Stimulated activated CD4-positive, alpha-beta T cell treated with anti-CD3 and anti-CD28 coated beads, Interleukin-2, amount 100 ng/mL, for 4 hours (primary cell): ENCODE data around the gene TTLL1.
"Not testable (repeated sequence)": the region's sequence is repeated elsewhere in the genome, so short reads cannot be mapped to it uniquely, and the experiment has no call there.

Source experiments
- DNase-seq: peaks from one replicate; pipeline ENCODE4 v3.0.0-alpha.2; 2020; ENCODE audit warnings: low read depth

The TTLL1 gene

DNA sequence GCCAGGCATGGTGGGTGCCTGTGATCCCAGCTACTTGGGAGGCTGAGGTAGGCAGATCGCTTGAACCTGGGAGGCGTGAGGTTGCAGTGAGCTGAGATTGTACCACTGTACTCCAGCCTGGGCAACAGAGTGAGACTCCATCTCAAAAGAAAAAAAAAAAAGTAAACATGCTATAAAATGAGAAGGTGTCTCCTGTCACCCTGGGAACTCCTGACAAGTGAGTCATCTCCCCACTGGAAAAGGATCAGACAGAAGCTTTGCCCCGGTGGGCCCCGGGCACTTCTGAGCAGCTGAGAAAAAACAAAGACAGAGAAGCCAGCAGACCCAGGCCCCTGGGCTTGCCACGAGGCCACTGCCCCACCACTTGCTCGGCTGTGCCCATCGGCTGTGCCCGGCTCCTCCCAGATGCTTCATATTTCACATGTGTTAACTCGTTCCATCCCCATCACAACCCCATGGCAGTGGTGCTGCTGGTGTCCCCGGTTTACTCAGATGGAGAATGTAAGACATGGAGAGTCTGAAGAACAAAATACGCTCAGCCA lies 22.3 kb downstream of the TTLL1 start:
- no peak for DNase-seq

DNA sequence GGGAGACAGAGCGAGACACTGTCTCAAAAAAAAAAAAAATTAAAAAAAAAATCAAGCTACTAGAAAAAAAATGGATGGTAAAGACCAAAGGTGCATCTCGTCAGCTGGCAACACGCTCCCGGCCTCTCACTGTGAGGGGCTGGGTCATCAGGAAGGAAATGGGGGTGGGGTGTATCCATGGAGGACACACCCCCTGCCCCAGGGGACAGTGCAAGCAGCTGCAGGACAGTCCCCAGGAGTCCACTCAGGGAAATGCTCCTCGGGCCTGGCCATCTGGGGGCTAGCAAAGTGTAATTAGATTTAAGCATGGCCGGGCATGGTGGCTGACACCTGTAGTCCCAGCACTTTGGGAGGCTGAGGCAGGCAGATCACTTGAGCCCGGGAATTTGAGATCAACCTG lies 23.1 kb downstream of the TTLL1 start:
- DNase-seq: no peak

DNA sequence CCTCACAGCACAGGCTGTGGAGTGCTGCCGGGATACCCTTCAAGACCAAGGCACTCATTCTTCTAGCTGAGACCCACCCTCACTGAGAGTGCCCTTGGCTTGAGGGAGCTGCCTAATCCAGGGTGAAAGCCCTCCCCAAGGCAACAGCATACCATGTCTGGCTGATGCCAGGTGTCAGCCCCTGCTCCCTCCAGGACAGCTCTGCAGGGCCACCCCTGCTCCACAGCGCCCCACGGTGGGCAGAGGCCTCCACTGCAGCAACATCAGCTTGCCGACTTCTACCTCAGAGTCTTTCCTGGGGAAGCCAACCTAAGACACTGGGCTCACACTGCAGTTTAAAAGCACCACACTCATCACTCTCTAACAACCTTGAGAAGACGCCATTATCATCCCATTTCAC lies 29.0 kb downstream of the TTLL1 start:
- no peak for DNase-seq

GRCh38 chr22:43057641-43058040 lies 31.6 kb downstream of the TTLL1 start:
- DNase-seq: no peak

GRCh38 chr22:43053176-43053575 lies 36.0 kb downstream of the TTLL1 start:
- no peak for DNase-seq

DNA sequence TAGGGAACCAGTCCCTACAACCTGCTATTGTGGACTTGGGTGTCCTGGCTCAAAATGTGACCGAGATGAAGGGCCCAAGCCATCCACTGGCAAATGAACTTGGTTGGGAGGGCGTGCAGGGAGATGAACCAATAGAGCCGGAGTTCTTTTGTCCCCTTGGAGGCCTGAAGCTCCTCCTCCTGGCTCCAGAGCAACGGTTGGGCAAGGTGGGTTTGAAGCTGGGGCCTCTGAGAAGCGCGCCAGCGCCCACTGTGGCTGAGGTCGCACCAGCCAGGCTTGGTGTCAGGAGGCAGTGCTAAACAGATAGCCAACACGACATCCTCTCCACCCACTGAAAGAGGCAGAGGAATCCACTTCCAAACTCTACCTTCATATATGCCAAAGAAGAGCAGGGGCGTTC lies 38.2 kb downstream of the TTLL1 start:
- no peak for DNase-seq

- no peak for DNase-seq
These were observed 41.6 kb downstream of the TTLL1 start for GRCh38 chr22:43047605-43048004.

GRCh38 chr22:43044290-43044712 lies 44.9 kb downstream of the TTLL1 start:
- no peak for DNase-seq

DNA sequence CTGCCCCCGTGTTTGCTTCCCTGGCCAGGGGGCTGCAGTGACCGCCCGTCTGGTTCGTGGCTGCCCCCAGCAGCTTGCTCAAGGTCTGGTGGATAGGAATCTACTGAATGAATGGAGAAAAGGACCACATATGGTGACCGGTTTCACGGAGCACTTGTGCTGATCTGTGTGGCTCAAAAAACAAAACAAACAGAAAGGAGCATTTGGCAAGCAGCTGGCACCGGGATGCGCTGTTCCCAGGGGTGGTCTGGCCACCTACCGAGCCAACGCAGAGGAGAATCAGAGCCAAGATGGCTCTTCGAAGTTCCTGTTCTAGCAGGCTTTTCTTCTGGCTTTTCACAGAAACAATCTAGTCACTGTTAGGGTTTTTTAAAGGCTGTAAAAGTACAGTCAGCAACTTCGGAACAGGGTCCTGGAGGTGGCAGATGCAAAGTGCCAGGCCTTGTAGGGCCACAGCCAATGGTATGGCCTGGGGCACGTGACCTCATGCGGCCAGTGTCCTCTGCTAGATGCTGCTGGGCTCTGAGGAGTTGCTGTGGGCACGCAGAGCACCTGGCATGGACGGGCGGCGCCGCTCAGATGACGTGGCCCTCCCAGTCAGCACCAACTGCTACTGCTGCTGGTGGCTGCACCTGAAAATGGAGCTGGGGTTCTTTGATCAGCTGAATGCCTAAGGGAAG lies 47.0 kb downstream of the TTLL1 start:
- no peak for DNase-seq

DNA sequence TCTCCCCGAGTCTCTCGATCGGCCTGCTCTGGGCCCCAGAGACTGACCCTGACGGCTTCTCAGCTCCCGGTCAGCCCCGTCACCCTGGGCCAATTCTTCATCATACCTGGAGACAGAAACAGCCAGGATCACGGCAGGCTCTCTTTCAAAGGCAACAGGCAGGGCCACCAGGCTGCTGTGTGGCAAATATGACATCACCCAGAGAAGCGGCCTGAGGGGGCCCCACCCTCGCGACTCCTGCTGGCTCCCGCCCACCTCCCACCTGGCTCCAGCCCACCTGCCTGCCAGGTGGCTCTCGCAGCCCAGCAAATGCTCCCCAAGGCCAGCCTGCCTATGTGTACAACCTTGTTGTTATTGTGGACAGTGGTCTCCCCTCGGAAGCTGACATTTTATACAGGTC lies 49.4 kb downstream of the TTLL1 start:
- no peak for DNase-seq

DNA sequence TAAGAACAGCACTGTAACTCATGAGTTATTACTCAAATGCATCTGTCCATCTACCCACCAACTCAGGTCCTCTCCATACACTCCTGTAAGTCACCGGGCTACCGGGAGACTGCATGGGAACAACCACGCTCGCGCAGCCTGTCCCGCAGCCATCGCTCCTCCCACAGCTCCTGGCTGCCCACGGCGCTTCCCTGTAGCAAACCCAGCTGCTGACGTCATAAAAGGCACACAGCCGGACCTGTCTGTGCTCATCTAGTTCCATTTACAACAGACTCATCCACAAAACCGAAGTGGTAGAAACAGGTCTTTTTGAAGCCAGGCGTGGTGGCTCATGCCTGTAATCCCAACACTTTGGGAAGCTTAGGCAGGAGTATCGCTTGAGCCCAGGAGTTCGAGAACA lies 50.9 kb downstream of the TTLL1 start:
- DNase-seq: no peak

DNA sequence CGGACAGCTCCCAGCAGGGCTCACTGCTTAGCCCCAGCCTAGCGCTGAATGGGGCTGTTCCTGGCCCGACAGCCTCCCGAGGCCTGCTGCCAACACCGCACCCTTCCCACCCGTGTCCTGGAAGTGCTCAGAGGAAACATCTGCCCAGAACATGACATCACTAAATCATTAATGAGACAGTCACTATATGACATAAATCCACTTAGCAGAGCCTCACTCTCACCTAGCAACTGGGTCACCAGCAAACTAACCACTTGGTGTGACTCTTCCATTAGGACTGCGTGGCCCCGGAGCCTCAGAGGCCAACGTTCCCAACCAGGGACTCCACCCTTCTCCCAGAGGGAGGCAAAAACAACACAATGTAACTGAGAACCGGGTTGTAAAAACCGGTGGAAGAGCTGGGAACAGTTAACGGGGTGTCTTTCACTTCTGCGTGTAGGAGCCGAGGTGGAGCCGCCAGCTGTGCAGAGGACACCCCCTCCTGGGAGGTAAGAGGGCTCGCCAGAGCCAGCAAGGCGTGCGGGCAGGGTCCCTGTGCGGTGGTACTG lies 52.8 kb downstream of the TTLL1 start:
- DNase-seq: no peak

DNA sequence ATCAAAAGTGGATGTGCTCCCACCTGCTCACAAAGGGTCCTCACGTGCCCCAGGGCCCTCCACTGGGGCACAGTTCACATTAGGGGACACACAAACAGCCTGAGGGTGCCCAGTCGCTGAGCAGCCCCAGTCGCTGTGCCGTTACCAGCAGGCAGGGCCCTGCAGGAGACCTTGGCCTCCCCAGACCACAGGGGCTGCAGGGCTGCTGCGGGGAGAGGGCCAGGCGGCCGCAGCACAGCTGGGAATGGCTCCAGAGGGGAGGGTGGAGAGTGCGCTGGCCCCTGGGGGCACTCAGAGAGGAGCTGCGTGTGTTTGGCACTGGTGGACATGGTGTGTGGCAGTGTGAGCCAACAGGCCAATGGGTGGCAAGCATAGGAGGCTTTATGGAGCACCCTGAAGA lies 53.9 kb downstream of the TTLL1 start:
- DNase-seq: no peak

- no peak for DNase-seq
These were observed 57.6 kb downstream of the TTLL1 start for GRCh38 chr22:43031617-43032016.

DNA sequence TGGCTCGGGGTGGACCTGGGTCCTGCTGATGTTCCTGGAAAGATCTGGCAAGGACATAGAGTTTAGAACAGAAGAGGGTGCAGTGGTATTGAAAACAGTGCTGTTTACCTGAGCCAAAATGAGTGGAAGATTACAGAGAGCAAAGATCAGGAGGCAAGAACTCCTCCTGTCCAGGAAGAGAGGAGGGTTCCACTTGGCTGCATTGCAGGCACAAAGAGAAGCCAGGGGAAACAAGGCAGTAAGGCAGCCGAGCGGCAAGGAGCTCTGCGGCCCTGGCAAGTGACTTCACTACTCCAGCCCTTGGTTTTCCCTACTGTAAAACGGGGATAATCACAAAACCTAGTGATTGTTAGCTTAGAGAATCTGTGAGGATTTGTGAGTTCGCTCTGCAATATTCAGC lies 70.6 kb downstream of the TTLL1 start:
- no peak for DNase-seq

DNA sequence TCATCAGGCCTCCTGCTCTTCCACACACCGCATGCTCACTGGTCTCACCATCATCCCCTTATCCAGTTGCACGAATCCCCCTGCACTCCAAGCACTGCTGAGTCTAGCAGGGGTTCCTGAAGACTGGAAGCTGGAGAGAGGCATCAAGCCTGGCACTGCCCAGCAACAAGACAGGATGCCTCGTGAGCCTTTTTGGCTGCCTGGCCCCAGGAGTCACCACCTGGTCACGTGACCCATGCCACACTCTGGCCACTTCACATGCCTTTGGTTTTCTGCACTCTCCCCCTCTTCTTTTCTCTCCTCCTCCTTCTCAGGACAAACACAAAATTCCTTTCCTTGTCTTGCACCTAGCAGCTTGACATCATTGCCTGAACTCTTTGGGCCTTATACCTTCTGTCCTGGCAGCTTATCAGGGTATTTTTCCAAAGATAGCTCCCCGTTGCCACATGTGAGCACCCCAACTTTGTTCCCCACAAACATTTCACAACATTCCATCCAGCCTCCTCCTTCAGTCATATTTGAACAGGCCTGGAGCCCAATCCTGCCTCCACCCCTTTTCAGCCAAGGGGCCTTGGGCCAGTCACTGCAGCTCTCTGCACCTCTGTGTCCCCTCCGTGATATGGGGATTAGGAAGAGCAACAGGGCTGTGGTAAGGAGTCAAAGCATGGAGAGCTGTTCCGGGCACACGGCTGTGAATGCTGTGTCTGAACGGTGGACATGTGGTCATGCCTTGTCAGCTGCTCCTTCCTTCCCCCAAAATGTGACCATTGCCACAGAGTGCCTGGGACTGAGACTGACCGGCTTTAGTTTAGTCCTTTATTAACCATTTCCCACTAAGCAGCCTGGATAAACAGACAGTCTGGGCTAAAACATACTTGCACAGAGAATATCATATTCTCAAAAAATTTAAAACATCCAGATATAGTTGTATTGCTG lies 71.4 kb downstream of the TTLL1 start:
- DNase-seq: no peak

GRCh38 chr22:43016150-43016549 lies 73.0 kb downstream of the TTLL1 start:
- not testable (repeated sequence) for DNase-seq

DNA sequence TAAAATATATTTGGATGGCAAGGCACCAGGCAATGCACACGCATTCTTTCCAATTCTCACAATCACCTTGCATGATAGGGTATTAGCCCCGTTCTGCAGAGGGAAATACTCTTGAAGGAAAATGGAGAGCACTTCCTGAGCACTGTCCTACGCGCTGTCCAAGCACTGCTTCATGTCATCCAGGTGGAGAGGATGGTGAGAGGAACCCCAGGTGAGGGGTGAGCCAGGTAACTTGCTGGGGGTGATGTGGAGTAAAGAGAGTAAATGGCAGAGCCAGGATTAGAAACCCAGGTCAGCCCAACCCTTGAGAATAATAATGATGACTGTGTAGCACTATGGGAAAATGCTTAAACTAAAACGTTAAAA lies 73.5 kb downstream of the TTLL1 start:
- no peak for DNase-seq

- DNase-seq: peak; percentile 98
These were observed 74.1 kb downstream of the TTLL1 start, which contains the start of gene PACSIN2 for GRCh38 chr22:43014869-43015676. Gene PACSIN2 (minus strand): TSS chr22:43015149. CDS start chr22:42912080, 103,069 bp downstream.

GRCh38 chr22:43014316-43014868 lies 74.8 kb downstream of the TTLL1 start:
- peak; percentile 12 for DNase-seq
